K562 (cell line): ENCODE data around the gene TEDC1. TPM values are rescaled to one million over a fixed set of nuclear protein-coding genes. Genes with fewer than 3 reads are reported as not detected.

Experiments
- CHD2 ChIP-seq: IDR thresholded peaks from 2 replicates; pipeline ENCODE4 v1.6.1; 2011; ENCODE audit warnings: low read depth, low read length
- DIDO1 ChIP-seq: fragments of 450-650 bp; IDR thresholded peaks from 2 replicates; pipeline ENCODE4 v1.6.1; 2016; ENCODE audit warnings: low read depth, missing biosample characterization, missing genetic modification characterization
- FIP1L1 ChIP-seq: fragments of 200-400 bp; formaldehyde crosslinking; IDR thresholded peaks from 2 replicates; pipeline ENCODE4 v1.6.1; 2018; ENCODE audit warnings: mild to moderate bottlenecking, low read depth, low read length; ENCODE audit not compliant: poor library complexity, severe bottlenecking
- GATAD2A ChIP-seq: fragments of 450-650 bp; IDR thresholded peaks from 2 replicates; pipeline ENCODE4 v1.6.1; 2017
- HNRNPLL ChIP-seq: fragments of 200-400 bp; formaldehyde crosslinking; IDR thresholded peaks from 2 replicates; pipeline ENCODE4 v1.6.1; 2017; ENCODE audit warnings: low read length, low read depth, mild to moderate bottlenecking; ENCODE audit not compliant: poor library complexity, severe bottlenecking
- KDM2B ChIP-seq: fragments of 250-450 bp; sonication (Bioruptor Pico); IDR thresholded peaks from 2 replicates; pipeline ENCODE4 v1.8.0; 2021; ENCODE audit warnings: mild to moderate bottlenecking, moderate library complexity
- NFIX ChIP-seq: fragments of 250-450 bp; sonication (Bioruptor Pico); IDR thresholded peaks from 2 replicates; pipeline ENCODE4 v1.4.0; 2020; ENCODE audit warnings: low read depth, mild to moderate bottlenecking, moderate library complexity
- PHF8 ChIP-seq: fragments of 200-600 bp; sonication (generic); IDR thresholded peaks from 2 replicates; pipeline ENCODE4 v1.6.1; 2012; ENCODE audit warnings: mixed run types, mild to moderate bottlenecking, inconsistent platforms, low read length, moderate library complexity, borderline replicate concordance
- SMC3 ChIP-seq: conservative IDR thresholded peaks from 2 replicates; pipeline ENCODE4 v1.6.1; 2011; ENCODE audit warnings: low read depth, low read length, improper control_type of control experiment; ENCODE audit not compliant: insufficient read depth
- TAF1 ChIP-seq: IDR thresholded peaks from 2 replicates; pipeline ENCODE4 v1.6.1; 2011; ENCODE audit warnings: mild to moderate bottlenecking, low read length, moderate library complexity; ENCODE audit not compliant: insufficient read depth, control insufficient read depth, severe bottlenecking; ENCODE audit errors: extremely low read depth
- ZNF431 ChIP-seq: sonication (generic); formaldehyde crosslinking; IDR thresholded peaks from 2 replicates; pipeline ENCODE4 v1.8.0; 2022; ENCODE audit warnings: mild to moderate bottlenecking, missing genetic modification reagents
- ZNF830 ChIP-seq: fragments of 250-450 bp; sonication (Bioruptor Pico); IDR thresholded peaks from 2 replicates; pipeline ENCODE4 v1.5.0; 2021; ENCODE audit warnings: mild to moderate bottlenecking
- polyA plus RNA-seq, 8 experiments: library from polyadenylated mRNA; depleted of rRNA in 4 of 8; stranded (reverse) in 5 of 8; unstranded in 3 of 8; fragments of >200 nt; fragmentation: Nextera tagmentation in 2 of 8; fragmentation: Illumina TruSeq in 1 of 8; extraction: Ambion mirVana in 2 of 8; extraction: Trizol in 1 of 8; gene quantifications; 2 replicates each; pipeline versions ENCODE4 v1.2.1 to v1.2.3, GENCODE V29; 2011 to 2014; ENCODE audit warnings: inconsistent platforms in 1 of 8, missing spikeins in 1 of 8
- total RNA-seq, 7 experiments: library from RNA; depleted of rRNA in 6 of 7; stranded (reverse); fragments of >200 nt in 6 of 7; fragmentation: Illumina TruSeq in 2 of 7; extraction: Trizol in 2 of 7; gene quantifications; 2 replicates each; pipeline versions ENCODE4 v1.2.1 to v1.2.3, GENCODE V29; 2011 to 2021; ENCODE audit warnings: low replicate concordance in 1 of 7
- TF ChIP-seq, protein P1 (sequence below): fragments of 450-650 bp; IDR thresholded peaks from 2 replicates; pipeline ENCODE4 v1.6.1; 2016; ENCODE audit warnings: low read depth
- TF ChIP-seq, protein P2 (sequence below): fragments of 450-650 bp; IDR thresholded peaks from one replicate; pipeline ENCODE4 v1.6.1; 2018; ENCODE audit warnings: mild to moderate bottlenecking, moderate library complexity; ENCODE audit not compliant: partially characterized antibody
- TF ChIP-seq, protein P3 (sequence below): fragments of 450-650 bp; IDR thresholded peaks from 2 replicates; pipeline ENCODE4 v1.6.1; 2016; ENCODE audit warnings: antibody characterized with exemption

TEDC1 gene
- total and polyA plus RNA-seq, 9 of the 15 experiments (the other 6 are each of a cell fraction or from before 2014, with no cell fraction given), result 0.21 to 28.3 (median 5.9) TPM

DNA sequence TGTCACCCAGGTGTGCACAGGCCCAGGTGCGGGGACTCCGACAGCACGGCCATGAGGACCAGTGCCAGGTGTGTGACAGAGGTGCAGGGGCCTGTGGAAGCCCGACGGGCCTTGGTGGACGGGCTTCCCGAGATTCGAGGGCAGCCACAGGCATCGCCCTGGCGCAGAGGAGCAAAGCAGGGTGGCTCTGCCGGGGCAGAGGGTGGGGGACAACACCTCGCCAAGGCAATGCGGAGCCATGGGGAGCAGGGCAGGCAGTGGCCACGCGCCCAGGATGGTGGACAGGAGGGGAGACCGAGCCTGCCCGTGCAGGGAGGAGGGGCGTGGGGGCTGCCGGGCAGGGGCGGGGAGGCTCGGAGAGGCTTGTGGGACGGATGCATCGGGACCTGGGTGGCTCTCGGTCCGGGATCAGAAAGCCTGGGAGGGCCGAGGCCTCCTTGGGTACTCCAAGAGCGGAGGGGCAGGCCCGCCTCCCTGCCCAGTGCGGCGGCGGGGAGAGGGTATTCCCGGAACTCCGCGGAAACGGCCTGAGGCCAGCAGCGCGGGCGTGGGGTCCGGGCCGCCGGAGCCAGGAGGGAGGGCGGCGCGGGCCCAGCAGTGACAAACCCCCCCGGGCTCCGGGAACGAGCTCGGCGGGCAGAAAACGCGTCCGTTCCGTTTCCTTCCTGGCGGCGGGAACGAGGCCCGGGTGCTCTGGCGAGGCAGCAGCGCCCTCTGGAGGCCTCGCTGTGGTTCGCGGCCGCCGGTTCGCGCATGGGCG, 37.0 kb downstream of the TEDC1 start (continued):
- TF ChIP-seq CHD2, result no peak
- no peak for TF ChIP-seq KDM2B (CRISPR knock-in tag)
- no peak for TF ChIP-seq GATAD2A
- TF ChIP-seq TAF1, result peak; percentile 19
- no peak for TF ChIP-seq NFIX (CRISPR knock-in tag)
- peak; percentile 61 for TF ChIP-seq SMC3
- TF ChIP-seq, protein P1, sequence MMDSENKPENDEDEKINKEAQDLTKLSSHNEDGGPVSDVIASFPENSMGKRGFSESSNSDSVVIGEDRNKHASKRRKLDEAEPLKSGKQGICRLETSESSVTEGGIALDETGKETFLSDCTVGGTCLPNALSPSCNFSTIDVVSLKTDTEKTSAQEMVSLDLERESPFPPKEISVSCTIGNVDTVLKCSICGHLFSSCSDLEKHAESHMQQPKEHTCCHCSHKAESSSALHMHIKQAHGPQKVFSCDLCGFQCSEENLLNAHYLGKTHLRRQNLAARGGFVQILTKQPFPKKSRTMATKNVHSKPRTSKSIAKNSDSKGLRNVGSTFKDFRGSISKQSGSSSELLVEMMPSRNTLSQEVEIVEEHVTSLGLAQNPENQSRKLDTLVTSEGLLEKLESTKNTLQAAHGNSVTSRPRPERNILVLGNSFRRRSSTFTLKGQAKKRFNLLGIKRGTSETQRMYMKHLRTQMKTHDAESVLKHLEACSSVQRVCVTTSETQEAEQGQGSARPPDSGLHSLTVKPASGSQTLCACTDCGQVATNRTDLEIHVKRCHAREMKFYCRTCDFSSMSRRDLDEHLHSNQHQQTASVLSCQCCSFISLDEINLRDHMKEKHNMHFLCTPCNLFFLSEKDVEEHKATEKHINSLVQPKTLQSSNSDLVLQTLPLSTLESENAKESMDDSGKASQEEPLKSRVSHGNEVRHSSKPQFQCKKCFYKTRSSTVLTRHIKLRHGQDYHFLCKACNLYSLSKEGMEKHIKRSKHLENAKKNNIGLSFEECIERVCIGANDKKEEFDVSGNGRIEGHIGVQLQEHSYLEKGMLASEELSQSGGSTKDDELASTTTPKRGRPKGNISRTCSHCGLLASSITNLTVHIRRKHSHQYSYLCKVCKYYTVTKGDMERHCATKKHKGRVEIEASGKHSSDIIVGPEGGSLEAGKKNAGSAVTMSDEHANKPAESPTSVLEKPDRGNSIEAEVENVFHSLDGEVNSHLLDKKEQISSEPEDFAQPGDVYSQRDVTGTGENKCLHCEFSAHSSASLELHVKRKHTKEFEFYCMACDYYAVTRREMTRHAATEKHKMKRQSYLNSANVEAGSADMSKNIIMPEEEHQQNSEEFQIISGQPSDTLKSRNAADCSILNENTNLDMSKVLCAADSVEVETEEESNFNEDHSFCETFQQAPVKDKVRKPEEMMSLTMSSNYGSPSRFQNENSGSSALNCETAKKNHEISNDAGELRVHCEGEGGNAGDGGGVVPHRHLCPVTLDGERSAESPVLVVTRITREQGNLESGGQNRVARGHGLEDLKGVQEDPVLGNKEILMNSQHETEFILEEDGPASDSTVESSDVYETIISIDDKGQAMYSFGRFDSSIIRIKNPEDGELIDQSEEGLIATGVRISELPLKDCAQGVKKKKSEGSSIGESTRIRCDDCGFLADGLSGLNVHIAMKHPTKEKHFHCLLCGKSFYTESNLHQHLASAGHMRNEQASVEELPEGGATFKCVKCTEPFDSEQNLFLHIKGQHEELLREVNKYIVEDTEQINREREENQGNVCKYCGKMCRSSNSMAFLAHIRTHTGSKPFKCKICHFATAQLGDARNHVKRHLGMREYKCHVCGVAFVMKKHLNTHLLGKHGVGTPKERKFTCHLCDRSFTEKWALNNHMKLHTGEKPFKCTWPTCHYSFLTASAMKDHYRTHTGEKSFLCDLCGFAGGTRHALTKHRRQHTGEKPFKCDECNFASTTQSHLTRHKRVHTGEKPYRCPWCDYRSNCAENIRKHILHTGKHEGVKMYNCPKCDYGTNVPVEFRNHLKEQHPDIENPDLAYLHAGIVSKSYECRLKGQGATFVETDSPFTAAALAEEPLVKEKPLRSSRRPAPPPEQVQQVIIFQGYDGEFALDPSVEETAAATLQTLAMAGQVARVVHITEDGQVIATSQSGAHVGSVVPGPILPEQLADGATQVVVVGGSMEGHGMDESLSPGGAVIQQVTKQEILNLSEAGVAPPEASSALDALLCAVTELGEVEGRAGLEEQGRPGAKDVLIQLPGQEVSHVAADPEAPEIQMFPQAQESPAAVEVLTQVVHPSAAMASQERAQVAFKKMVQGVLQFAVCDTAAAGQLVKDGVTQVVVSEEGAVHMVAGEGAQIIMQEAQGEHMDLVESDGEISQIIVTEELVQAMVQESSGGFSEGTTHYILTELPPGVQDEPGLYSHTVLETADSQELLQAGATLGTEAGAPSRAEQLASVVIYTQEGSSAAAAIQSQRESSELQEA, result no peak
- peak; percentile 22 for TF ChIP-seq HNRNPLL
- TF ChIP-seq DIDO1 (tag), result no peak
- TF ChIP-seq, protein P2, sequence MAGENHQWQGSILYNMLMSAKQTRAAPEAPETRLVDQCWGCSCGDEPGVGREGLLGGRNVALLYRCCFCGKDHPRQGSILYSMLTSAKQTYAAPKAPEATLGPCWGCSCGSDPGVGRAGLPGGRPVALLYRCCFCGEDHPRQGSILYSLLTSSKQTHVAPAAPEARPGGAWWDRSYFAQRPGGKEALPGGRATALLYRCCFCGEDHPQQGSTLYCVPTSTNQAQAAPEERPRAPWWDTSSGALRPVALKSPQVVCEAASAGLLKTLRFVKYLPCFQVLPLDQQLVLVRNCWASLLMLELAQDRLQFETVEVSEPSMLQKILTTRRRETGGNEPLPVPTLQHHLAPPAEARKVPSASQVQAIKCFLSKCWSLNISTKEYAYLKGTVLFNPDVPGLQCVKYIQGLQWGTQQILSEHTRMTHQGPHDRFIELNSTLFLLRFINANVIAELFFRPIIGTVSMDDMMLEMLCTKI, result no peak
- TF ChIP-seq ZNF431 (CRISPR knock-in tag), result no peak
- peak; percentile 48; the same call in 1 of the 2 replicates for TF ChIP-seq PHF8
- TF ChIP-seq, protein P3, sequence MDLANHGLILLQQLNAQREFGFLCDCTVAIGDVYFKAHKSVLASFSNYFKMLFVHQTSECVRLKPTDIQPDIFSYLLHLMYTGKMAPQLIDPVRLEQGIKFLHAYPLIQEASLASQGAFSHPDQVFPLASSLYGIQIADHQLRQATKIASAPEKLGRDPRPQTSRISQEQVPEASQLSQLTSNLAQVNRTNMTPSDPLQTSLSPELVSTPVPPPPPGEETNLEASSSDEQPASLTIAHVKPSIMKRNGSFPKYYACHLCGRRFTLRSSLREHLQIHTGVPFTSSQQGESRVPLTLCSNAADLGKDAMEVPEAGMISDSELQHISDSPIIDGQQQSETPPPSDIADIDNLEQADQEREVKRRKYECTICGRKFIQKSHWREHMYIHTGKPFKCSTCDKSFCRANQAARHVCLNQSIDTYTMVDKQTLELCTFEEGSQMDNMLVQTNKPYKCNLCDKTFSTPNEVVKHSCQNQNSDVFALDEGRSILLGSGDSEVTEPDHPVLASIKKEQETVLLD, result no peak
- TF ChIP-seq FIP1L1, result no peak
- TF ChIP-seq ZNF830, result no peak
